ENCODE measurements around the gene PROP1. TPM values are rescaled to one million over a fixed set of nuclear protein-coding genes. Genes with fewer than 3 reads are reported as not detected.

The PROP1 gene
- total and polyA plus RNA-seq, 2 donors (not counting 3 experiments of a cell fraction or from before 2014, with no cell fraction given): not detected

- no peak overlapping the region for H3K27ac ChIP-seq (ENCODE audit: insufficient read depth, low read depth, low read length)
- POLR2A ChIA-PET: no interaction called here
- no TSS peak for BruUV-seq (replicated peaks)
- FAIRE-seq (no peak), DNase-seq (ENCODE audit: low read depth, low spot score) (no peak)
- no peaks in the 10 kb centered on the region for H4K20me1 ChIP-seq (replicated peaks; ENCODE audit: control insufficient read depth, extremely low read depth, insufficient read depth, low read length)
- no peak for TF ChIP-seq JUN (IDR thresholded peaks at IDR 0.05; ENCODE audit: borderline replicate concordance, insufficient read depth, insufficient read length, low read depth)
- no peak for TF ChIP-seq CTCF (IDR thresholded peaks at IDR 0.05; ENCODE audit: extremely low read depth in 1 of 2, insufficient read depth in 1 of 2, low read depth in 1 of 2, low read length in 2 of 2)
- no peak for TF ChIP-seq FOS (IDR thresholded peaks at IDR 0.05; ENCODE audit: borderline replicate concordance, insufficient read depth, low read length)
- H3K9me1 ChIP-seq (replicated peaks; ENCODE audit: control insufficient read depth, extremely low read depth, insufficient read depth, low read length): no peaks in the 10 kb centered on the region
- CTCF ChIA-PET: no interaction called here
- dilution Hi-C loops (cut with MboI; ENCODE audit: extremely low pct_ligation_motif_present, low sequenced_read_pairs): no loop called here
- H3K4me3 ChIP-seq (replicated peaks in 1 of 3; ENCODE audit: insufficient read depth in 1 of 3, low read depth in 1 of 3, low read length in 3 of 3): no peak overlapping the region
- intact Hi-C loops (cut with micrococcal nuclease): no loop called here
- no peak overlapping the region for H3K4me2 ChIP-seq (ENCODE audit: insufficient read depth, low read length)
- H2AFZ ChIP-seq (ENCODE audit: low read depth, low read length): no peak overlapping the region
- H3K9ac ChIP-seq (replicated peaks; ENCODE audit: extremely low read depth, insufficient read depth, low read length): no peak overlapping the region
- H3K4me1 ChIP-seq (ENCODE audit: control insufficient read depth, extremely low read depth, insufficient read depth, low read length): no peaks in the 10 kb centered on the region
- H3K36me3 ChIP-seq (ENCODE audit: control insufficient read depth in 2 of 2, extremely low read depth in 1 of 2, insufficient read depth in 2 of 2, low read length in 2 of 2): no peaks in the 10 kb centered on the region
- H3K9me3 ChIP-seq (replicated peaks; ENCODE audit: control insufficient read depth, insufficient read depth, low read length): peaks cover 3% of the 10 kb centered on the region
- no peaks in the 10 kb centered on the region for H3K79me2 ChIP-seq (ENCODE audit: control insufficient read depth, insufficient read depth, low read length)
- H3K27me3 ChIP-seq (ENCODE audit: control insufficient read depth in 2 of 2, insufficient read depth in 2 of 2, low read length in 2 of 2): peaks cover 20 to 31% of the 10 kb centered on the region in 2 experiments
These were observed 14.6 kb downstream of the PROP1 start for GRCh38 chr5:177981296-177982071.

- CTCF ChIA-PET: no interaction called here
- Histone ChIP-seq H3K4me3 (replicated peaks in 1 of 3; ENCODE audit: insufficient read depth in 1 of 3, low read depth in 1 of 3, low read length in 3 of 3) (no peak overlapping the region), H2AFZ (ENCODE audit: low read depth, low read length) (no peak overlapping the region), H3K9ac (replicated peaks; ENCODE audit: extremely low read depth, insufficient read depth, low read length) (no peak overlapping the region), H3K4me1 (ENCODE audit: control insufficient read depth, extremely low read depth, insufficient read depth, low read length) (no peaks in the 10 kb centered on the region), H3K9me3 (replicated peaks; ENCODE audit: control insufficient read depth, insufficient read depth, low read length) (peaks cover 3% of the 10 kb centered on the region), H3K27me3 (ENCODE audit: control insufficient read depth in 2 of 2, insufficient read depth in 2 of 2, low read length in 2 of 2) (peaks cover 17 to 24% of the 10 kb centered on the region in 2 experiments), H3K9me1 (replicated peaks; ENCODE audit: control insufficient read depth, extremely low read depth, insufficient read depth, low read length) (no peaks in the 10 kb centered on the region), H3K27ac (ENCODE audit: insufficient read depth, low read depth, low read length) (no peak overlapping the region), H4K20me1 (replicated peaks; ENCODE audit: control insufficient read depth, extremely low read depth, insufficient read depth, low read length) (no peaks in the 10 kb centered on the region), H3K79me2 (ENCODE audit: control insufficient read depth, insufficient read depth, low read length) (no peaks in the 10 kb centered on the region), H3K4me2 (ENCODE audit: insufficient read depth, low read length) (no peak overlapping the region), H3K36me3 (ENCODE audit: control insufficient read depth in 2 of 2, extremely low read depth in 1 of 2, insufficient read depth in 2 of 2, low read length in 2 of 2) (no peaks in the 10 kb centered on the region)
- FAIRE-seq (no peak), DNase-seq (ENCODE audit: low read depth, low spot score) (no peak)
- POLR2A ChIA-PET: no interaction called here
- dilution Hi-C loops (cut with MboI; ENCODE audit: extremely low pct_ligation_motif_present, low sequenced_read_pairs) (no loop called here), intact Hi-C loops (cut with micrococcal nuclease) (no loop called here)
- TF ChIP-seq POLR2A (IDR thresholded peaks at IDR 0.05; ENCODE audit: low read depth, low read length): no peak
- TF ChIP-seq EZH2 (IDR thresholded peaks at IDR 0.05; ENCODE audit: borderline replicate concordance, low read depth, low read length, severe bottlenecking): no peak
- TF ChIP-seq FOS (IDR thresholded peaks at IDR 0.05; ENCODE audit: borderline replicate concordance, insufficient read depth, low read length): no peak
- no peak for TF ChIP-seq MYC (IDR thresholded peaks at IDR 0.05; ENCODE audit: low read depth, low read length)
- no peak for TF ChIP-seq GATA2 (IDR thresholded peaks at IDR 0.05; ENCODE audit: insufficient read depth, insufficient read length, low read depth, low read length)
- TF ChIP-seq POLR2AphosphoS5 (IDR thresholded peaks at IDR 0.05; ENCODE audit: insufficient read depth, low read depth, low read length): no peak
- TF ChIP-seq MAX (IDR thresholded peaks at IDR 0.05; ENCODE audit: insufficient read depth, insufficient read length): no peak
- TF ChIP-seq CTCF (IDR thresholded peaks at IDR 0.05; ENCODE audit: extremely low read depth in 1 of 2, insufficient read depth in 1 of 2, low read depth in 1 of 2, low read length in 2 of 2): no peak
- TF ChIP-seq JUN (IDR thresholded peaks at IDR 0.05; ENCODE audit: borderline replicate concordance, insufficient read depth, insufficient read length, low read depth): no peak
- BruUV-seq (replicated peaks): no TSS peak
These were observed 15.3 kb downstream of the PROP1 start for GRCh38 chr5:177980743-177981151.

Measured in endothelial cell of umbilical vein (primary cell).